B cell (primary cell): ENCODE results near the gene CFAP141. TPM values are rescaled to one million over a fixed set of nuclear protein-coding genes. Genes with fewer than 3 reads are reported as not detected.
"Not testable (repeated sequence)": the region's sequence is repeated elsewhere in the genome, so short reads cannot be mapped to it uniquely, and the experiment has no call there.

Experiments
- ATAC-seq: fragments of 200-7000 bp; cut with Tn5 transposase; one replicate; pipeline ENCODE4 v1.10.0; 2021; ENCODE audit warnings: low read depth, mild to moderate bottlenecking, moderate number of reproducible peaks, moderate library complexity
- CTCF ChIA-PET: fragments of 350-600 bp; sonication (Branson Sonifier 250); formaldehyde crosslinking; loops from one replicate; lab custom pipeline; 2021; ENCODE audit warnings: antibody characterized with exemption, inconsistent platforms; lab: Charles Lee
- POLR2A ChIA-PET: fragments of 350-600 bp; sonication (Branson Sonifier 250); formaldehyde crosslinking; loops from one replicate; lab custom pipeline; 2021; ENCODE audit warnings: antibody characterized with exemption; lab: Charles Lee
- DNase-seq: peaks from one replicate; pipeline ENCODE4 v3.0.0; 2013
- H2AFZ ChIP-seq: 2 replicates; pipeline ENCODE4 v1.6.1; 2012; ENCODE audit warnings: mild to moderate bottlenecking, low read depth, low read length; ENCODE audit not compliant: insufficient read depth, poor library complexity, severe bottlenecking
- H3K27ac ChIP-seq, 2 donors: 1 replicate in 1 of 2; 2 replicates in 1 of 2; pipeline ENCODE4 v1.5.1; 2012 to 2013; ENCODE audit warnings: low read length in 2 of 2, mild to moderate bottlenecking in 2 of 2, moderate library complexity in 1 of 2
- H3K27me3 ChIP-seq, 4 experiments: fragments of 200-600 bp in 1 of 4; sonication (generic) in 1 of 4; replicated peaks in 1 of 4; 1 replicate in 2 of 4; 2 replicates in 2 of 4; pipeline versions ENCODE4 v1.6.1 to v1.7.0; 2013 to 2016; ENCODE audit warnings: low read length in 3 of 4, mild to moderate bottlenecking in 2 of 4, mixed read lengths in 1 of 4, moderate library complexity in 1 of 4; ENCODE audit not compliant: insufficient read depth in 4 of 4, control insufficient read depth in 3 of 4; ENCODE audit errors: control extremely low read depth in 1 of 4
- H3K36me3 ChIP-seq, 2 experiments: replicated peaks in 1 of 2; 1 replicate in 1 of 2; 2 replicates in 1 of 2; pipeline versions ENCODE4 v1.6.1 to v1.7.1; 2013; ENCODE audit warnings: low read length in 1 of 2; ENCODE audit not compliant: insufficient read depth in 2 of 2, control insufficient read depth in 1 of 2; ENCODE audit errors: control extremely low read depth in 1 of 2, extremely low read depth in 1 of 2
- H3K4me1 ChIP-seq, 2 donors: fragments of 200-600 bp in 1 of 2; sonication (generic) in 1 of 2; 1 replicate in 1 of 2; 2 replicates in 1 of 2; pipeline versions ENCODE4 v1.5.1 to v1.6.1; 2013 to 2017; ENCODE audit warnings: low read length in 2 of 2; ENCODE audit not compliant: control insufficient read depth in 2 of 2, insufficient read depth in 2 of 2
- H3K4me2 ChIP-seq: replicated peaks from 2 replicates; pipeline ENCODE3; 2012; ENCODE audit warnings: mild to moderate bottlenecking, low read depth, low read length; ENCODE audit not compliant: poor library complexity, severe bottlenecking
- H3K4me3 ChIP-seq, 5 experiments: fragments of 200-600 bp in 1 of 5; sonication (generic) in 1 of 5; 1 replicate in 3 of 5; 2 replicates in 2 of 5; pipeline versions ENCODE4 v1.5.1 to v1.7.0; 2011 to 2016; ENCODE audit warnings: low read length in 4 of 5, mild to moderate bottlenecking in 4 of 5, low read depth in 2 of 5, control low read depth in 1 of 5, moderate library complexity in 1 of 5; ENCODE audit not compliant: insufficient read depth in 1 of 5; ENCODE audit errors: control extremely low read depth in 1 of 5, extremely low read depth in 1 of 5
- H3K79me2 ChIP-seq: fragments of 200-600 bp; sonication (generic); one replicate; pipeline ENCODE4 v1.6.0; 2016; ENCODE audit warnings: low read length; ENCODE audit not compliant: control insufficient read depth, insufficient read depth
- H3K9ac ChIP-seq: fragments of 200-600 bp; sonication (generic); 2 replicates; pipeline ENCODE4 v1.6.1; 2017; ENCODE audit warnings: mild to moderate bottlenecking, low read length, moderate library complexity
- H3K9me3 ChIP-seq, 3 donors: one replicate each; pipeline versions ENCODE4 v1.6.1 to v1.7.1; 2013; ENCODE audit warnings: low read length in 2 of 3; ENCODE audit not compliant: control insufficient read depth in 2 of 3, insufficient read depth in 1 of 3; ENCODE audit errors: control extremely low read depth in 1 of 3
- H4K20me1 ChIP-seq: 2 replicates; pipeline ENCODE4 v1.6.0; 2012; ENCODE audit warnings: mild to moderate bottlenecking, low read length; ENCODE audit not compliant: insufficient read depth, control insufficient read depth, poor library complexity, severe bottlenecking
- H3K27ac Mint-ChIP-seq: one replicate; pipeline ENCODE4 v1.8.0; 2021; ENCODE audit warnings: mixed read lengths
- H3K27me3 Mint-ChIP-seq: one replicate; pipeline ENCODE4 v1.8.0; 2021; ENCODE audit warnings: mixed read lengths
- H3K4me1 Mint-ChIP-seq: one replicate; pipeline ENCODE4 v1.8.0; 2021; ENCODE audit warnings: mixed read lengths
- H3K4me3 Mint-ChIP-seq: one replicate; pipeline ENCODE4 v1.8.0; 2021; ENCODE audit warnings: mixed read lengths
- H3K9me3 Mint-ChIP-seq: one replicate; pipeline ENCODE4 v1.8.0; 2022; ENCODE audit warnings: mixed read lengths; ENCODE audit not compliant: insufficient read depth
- CTCF ChIP-seq: fragments of 200-600 bp; IDR thresholded peaks from one replicate; pipeline ENCODE4 v1.8.0; 2022; ENCODE audit warnings: antibody characterized with exemption, mild to moderate bottlenecking
- EZH2 ChIP-seq: IDR thresholded peaks from 2 replicates; pipeline ENCODE4 v1.6.1; 2012; ENCODE audit warnings: borderline replicate concordance, low read depth, mild to moderate bottlenecking, moderate library complexity, low read length; ENCODE audit not compliant: insufficient read depth, poor library complexity, severe bottlenecking
- WGBS: methylation state at CpG from one replicate; pipeline ENCODE4 v1.1.5; 2013; ENCODE audit warnings: missing lambda C conversion rate; ENCODE audit not compliant: insufficient coverage; 5-methylcytosine and 5-hydroxymethylcytosine counted together
- intact Hi-C: fragments of 100-400 bp; cut with micrococcal nuclease; formaldehyde crosslinking; loops from one replicate; pipeline ENCODE4 v1.10.0; 2022
- polyA plus RNA-seq: library from polyadenylated mRNA; depleted of rRNA; stranded (reverse); fragments of >200 nt; gene quantifications from 2 replicates; pipeline ENCODE4 v1.2.3, GENCODE V29; 2012
- total RNA-seq, 2 donors: library from RNA; stranded (reverse); fragments of 120-200 nt in 1 of 2; gene quantifications; 1 replicate in 1 of 2; 2 replicates in 1 of 2; pipeline versions ENCODE4 v1.2.3 to v1.2.4, GENCODE V29; 2013 to 2022

Gene CFAP141
- total and polyA plus RNA-seq, 2 donors (not counting 1 experiment from before 2014, with no cell fraction given) = not detected

- H3K27ac Mint-ChIP-seq, CTCF ChIA-PET, POLR2A ChIA-PET, DNase-seq, H3K4me2 ChIP-seq, H3K27me3 ChIP-seq, H3K4me1 ChIP-seq, H3K27me3 Mint-ChIP-seq, ATAC-seq, H3K4me1 Mint-ChIP-seq, H3K9me3 ChIP-seq, H3K4me3 Mint-ChIP-seq, H3K4me3 ChIP-seq, intact Hi-C loops, H2AFZ ChIP-seq, H3K9ac ChIP-seq, H3K9me3 Mint-ChIP-seq, H3K27ac ChIP-seq: not testable (repeated sequence)
- peaks cover 95% of the 10 kb centered on the region for H3K79me2 ChIP-seq
- no CpG with 5 or more reads among the region's 3 CpGs for WGBS
- peaks cover 37% of the 10 kb centered on the region for H4K20me1 ChIP-seq
- peaks cover 7 to 79% of the 10 kb centered on the region in 2 experiments for H3K36me3 ChIP-seq
Observed at GRCh38 chr1:154231112-154231511, 25.0 kb upstream of the CFAP141 start.

- Histone ChIP-seq H3K9ac (no peak overlapping the region), H3K79me2 (peaks cover 92% of the 10 kb centered on the region), H3K27ac (peak overlapping the region in 1 of 2 donors; percentile 64), H3K4me1 (peaks cover 18 to 20% of the 10 kb centered on the region in 2 donors), H2AFZ (no peak overlapping the region), H3K4me2 (no peak overlapping the region), H3K27me3 (no peaks in the 10 kb centered on the region), H3K36me3 (peaks cover 5 to 37% of the 10 kb centered on the region in 2 experiments), H3K9me3 (no peaks in the 10 kb centered on the region), H3K4me3 (no peak overlapping the region), H4K20me1 (peaks cover 40% of the 10 kb centered on the region)
- POLR2A ChIA-PET = no interaction called here
- WGBS = 100% methylated on average over 1 of the region's 2 CpGs
- no peak for DNase-seq
- Mint-ChIP-seq H3K4me3 (no peak overlapping the region), H3K27ac (no peak overlapping the region), H3K27me3 (no peaks in the 10 kb centered on the region), H3K9me3 (no peaks in the 10 kb centered on the region), H3K4me1 (peaks cover 50% of the 10 kb centered on the region)
- ATAC-seq = no peak
- no peak for TF ChIP-seq EZH2
- TF ChIP-seq CTCF = no peak
- intact Hi-C loops = no loop called here
- CTCF ChIA-PET = interaction anchor here (0.9 kb wide), 1 partner anchor 19 kb away, joined by 3 read pairs; no protein-coding TSS in a partner anchor
Observed at GRCh38 chr1:154225370-154225769, 19.2 kb upstream of the CFAP141 start.
